HG03060 (cell line): ENCODE results near the gene TMEM63A.
"Not testable (repeated sequence)": the region's sequence is repeated elsewhere in the genome, so short reads cannot be mapped to it uniquely, and the experiment has no call there.

ENCODE experiments used
- ATAC-seq: cut with Tn5 transposase; IDR thresholded peaks from one replicate; pipeline ENCODE4 v1.9.1; 2021; ENCODE audit warnings: low read depth, moderate number of reproducible peaks; ENCODE audit not compliant: unreplicated experiment

Gene TMEM63A

DNA sequence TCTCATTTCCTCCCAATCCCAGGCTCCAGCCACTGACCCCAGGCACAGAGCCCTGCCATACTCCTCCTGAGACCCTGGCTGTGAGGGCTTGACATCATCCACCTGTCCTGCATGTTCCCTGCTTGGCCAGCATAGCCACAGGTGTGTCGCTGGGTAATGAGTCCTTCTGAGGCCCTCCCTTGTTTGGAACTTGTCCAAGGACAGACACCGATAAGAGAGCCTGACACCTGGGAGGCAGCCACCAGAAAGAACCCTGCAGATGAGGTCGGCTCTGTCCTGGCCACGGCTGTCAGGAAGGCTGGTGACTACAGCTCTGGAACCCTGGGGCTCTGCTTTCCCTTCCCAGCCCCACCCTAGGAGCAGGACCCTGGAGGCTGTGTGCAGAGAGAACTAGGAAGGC lies 34.6 kb downstream of the TMEM63A start:
- no peak for ATAC-seq

- no peak for ATAC-seq
These were observed 35.6 kb downstream of the TMEM63A start for GRCh38 chr1:225846331-225847310.

GRCh38 chr1:225845571-225846259 lies 36.5 kb downstream of the TMEM63A start:
- ATAC-seq = no peak

DNA sequence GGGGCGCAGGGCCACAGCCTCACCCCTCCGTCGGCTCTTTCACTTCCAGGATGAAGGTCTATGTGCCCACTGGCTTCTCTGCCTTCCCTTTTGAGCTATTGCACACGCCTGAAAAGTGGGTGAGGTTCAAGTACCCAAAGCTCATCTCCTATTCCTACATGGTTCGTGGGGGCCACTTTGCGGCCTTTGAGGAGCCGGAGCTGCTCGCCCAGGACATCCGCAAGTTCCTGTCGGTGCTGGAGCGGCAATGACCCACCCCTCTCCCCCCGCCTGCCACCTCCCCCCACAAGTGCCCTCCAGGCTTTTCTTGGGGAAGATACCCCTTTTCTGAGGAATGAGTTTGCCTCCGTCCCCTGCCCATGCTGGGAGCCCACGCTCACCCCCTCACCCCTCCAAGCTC lies 37.1 kb downstream of the TMEM63A start:
- no peak for ATAC-seq

DNA sequence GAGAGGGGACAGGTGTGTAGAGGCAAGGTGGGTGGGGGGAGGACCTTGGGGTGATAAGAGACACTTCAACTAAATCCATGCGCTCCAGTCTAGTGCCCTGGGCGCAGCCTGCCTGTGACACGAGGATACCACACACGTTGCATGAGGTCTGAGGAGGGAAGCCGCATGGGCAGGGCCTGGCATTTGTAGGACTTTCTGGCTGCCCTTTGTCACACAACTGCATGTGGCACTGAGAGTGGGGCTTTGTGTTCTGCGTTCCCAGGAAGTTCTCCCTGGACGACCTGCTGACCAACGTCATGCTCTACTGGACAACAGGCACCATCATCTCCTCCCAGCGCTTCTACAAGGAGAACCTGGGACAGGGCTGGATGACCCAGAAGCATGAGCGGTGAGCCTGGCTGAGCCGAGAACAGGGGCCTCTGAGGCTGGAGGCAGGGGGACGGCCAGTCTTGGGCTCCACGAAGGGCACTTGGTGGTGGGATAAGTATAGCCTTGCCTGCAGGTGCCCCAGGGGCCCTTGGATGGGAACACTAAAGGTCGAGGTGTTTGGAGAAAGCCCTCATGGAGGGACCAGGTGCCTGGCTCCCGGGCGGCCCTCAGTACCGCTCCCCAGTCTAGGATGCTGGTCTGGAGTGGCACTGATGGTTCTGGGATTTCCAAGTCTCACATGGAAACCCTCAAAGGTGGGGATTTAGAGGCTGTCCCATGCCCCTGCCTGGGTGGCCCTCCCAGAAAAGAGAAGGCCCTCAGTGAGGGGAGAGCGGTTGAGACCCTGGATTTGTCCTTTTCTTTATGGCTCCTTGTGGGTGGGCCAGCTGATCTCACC lies 37.7 kb downstream of the TMEM63A start:
- no peak for ATAC-seq

- ATAC-seq = no peak
These were observed 38.8 kb downstream of the TMEM63A start for GRCh38 chr1:225843426-225843795.

GRCh38 chr1:225842788-225843425 lies 39.3 kb downstream of the TMEM63A start:
- ATAC-seq = no peak

GRCh38 chr1:225842074-225842473 lies 40.1 kb downstream of the TMEM63A start:
- ATAC-seq = no peak

GRCh38 chr1:225840713-225841112 lies 41.5 kb downstream of the TMEM63A start:
- ATAC-seq = no peak

DNA sequence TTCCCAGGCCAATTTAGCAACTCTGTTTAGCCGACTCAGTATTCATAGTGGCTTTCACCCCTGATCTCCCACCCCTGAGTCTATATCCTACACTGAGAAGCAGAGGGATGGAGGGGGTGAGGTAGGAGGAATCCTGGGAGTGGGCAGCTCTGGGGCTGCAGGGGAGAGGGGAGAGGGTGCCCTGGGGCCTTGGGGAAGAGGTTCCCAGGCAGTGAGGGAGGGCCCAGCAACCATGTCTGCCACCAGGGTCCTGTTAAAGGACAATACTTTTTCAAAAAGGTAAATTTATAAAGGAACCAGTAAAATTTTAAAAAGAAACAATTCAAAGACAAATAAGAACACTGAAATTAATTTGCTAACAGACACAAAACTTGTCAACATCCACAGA lies 42.0 kb downstream of the TMEM63A start:
- no peak for ATAC-seq

DNA sequence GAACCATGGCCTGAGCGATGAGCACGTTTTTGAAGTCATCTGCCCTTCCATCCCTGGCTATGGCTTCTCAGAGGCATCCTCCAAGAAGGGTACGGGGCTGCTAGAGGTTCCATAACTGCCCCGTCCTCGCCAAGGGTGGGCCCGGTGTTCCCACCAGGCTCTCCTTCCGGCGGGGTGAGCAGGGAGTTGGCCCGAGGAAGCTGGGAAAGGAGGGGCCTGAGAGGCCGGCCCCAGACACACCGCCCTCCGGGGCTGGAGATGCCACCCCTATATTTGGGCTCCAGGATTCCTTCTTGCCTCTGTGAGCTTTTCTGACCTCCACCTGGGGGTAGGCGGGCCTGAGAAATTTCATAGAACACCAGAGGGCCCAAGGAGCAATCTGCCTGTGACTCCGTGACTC lies 43.4 kb downstream of the TMEM63A start:
- no peak for ATAC-seq

DNA sequence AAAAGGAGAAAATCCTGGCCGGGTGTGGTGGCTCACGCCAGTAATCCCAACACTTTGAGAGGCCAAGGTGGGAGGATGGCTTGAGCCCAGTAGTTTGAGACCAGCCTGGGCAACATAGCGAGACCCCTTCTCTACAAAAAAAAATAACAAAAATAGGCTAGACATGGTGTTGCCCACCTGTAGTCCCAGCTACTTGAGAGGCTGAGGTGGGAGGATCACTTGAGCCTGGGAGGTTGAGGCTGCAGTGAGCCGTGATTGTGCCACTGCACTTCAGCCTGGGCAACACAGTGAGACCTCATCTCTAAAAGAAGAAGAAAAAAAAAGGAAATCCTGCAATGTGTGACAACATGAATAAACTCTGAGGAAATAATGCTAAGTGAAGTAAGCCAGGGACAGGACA lies 45.9 kb downstream of the TMEM63A start:
- ATAC-seq = not testable (repeated sequence)

DNA sequence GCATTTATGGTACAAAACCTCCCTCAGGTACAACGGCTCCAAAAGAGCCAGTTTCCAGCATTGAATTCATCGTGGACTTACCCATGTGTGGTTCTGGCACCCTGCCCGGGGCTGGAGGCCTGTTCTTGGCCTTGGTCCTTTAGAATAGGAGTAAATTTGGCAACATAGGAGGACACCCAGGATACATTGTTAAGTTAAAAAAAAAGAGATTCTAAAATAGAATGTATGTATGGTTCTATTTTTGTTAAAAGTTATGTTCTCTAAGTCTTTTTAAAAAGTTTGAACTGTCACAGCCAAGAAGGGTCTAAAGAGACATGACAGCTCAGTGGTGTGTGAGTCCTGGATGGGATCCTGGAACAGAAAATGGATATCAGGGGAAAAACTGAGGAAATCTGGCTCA lies 46.3 kb downstream of the TMEM63A start:
- no peak for ATAC-seq

- ATAC-seq = no peak
These were observed 47.5 kb downstream of the TMEM63A start for GRCh38 chr1:225834417-225835329.

DNA sequence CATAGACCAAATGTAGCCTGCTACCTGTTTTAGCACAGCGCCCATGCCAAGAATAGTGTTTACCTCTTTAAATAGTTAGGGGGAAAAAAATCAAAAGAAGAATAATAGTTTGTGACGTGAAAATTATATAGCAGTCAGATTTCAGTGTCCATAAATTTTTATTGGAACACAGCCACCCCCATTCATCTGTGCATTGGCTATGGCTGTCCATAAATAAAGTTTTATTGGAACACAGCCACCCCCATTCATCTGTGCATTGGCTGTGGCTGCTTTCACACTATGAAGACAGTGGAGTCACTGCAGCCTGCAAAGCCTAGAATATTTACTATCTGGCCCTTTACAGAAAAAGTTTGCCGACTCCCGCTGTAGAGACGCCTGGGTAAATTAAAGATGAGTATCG lies 51.3 kb downstream of the TMEM63A start:
- no peak for ATAC-seq

DNA sequence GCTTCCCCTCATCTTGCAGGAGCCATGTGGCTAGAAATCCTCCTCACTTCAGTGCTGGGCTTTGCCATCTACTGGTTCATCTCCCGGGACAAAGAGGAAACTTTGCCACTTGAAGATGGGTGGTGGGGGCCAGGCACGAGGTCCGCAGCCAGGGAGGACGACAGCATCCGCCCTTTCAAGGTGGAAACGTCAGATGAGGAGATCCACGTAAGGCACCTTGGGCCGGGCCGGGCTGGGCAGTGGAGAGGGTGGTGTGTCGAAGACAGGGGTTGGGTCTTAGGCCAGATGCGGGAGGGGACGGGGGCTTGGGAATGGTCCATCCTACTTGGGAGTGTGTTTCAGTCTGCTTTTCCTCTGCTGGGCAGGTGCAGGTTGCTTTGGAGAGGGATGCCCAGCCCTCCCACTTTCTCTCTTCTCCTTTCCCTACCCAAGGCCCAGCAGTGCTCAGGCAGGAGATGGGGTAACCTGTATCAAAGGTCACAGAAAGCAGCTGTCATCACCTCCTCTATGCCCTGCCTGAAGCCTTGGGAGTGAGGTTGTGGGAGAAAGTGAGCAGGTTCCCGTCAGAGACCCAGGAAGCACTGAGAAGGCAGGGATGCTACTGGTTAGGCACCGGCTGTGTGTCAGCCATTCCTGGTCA lies 53.4 kb downstream of the TMEM63A start:
- ATAC-seq = no peak

GRCh38 chr1:225827076-225827475 lies 55.1 kb downstream of the TMEM63A start:
- no peak for ATAC-seq

DNA sequence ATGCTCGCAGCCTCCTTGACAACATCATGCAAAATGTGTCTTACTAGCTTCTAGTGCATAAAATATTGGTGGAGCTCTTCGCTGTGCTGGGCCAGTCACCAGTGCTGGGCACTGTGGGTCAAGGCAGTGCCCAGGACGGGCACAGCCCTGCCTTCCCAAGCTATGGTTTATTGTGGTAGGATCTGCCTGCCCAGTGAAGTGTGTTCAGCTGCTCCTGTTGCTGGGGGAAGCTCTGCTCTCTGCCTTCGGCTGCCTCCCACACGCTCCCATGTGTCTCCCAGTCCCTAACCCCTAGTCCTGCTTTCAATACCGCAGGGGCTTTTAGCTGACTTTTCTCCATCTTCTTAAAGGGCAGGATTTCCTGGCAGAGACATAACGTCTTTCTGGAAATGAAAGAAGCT lies 56.6 kb downstream of the TMEM63A start:
- ATAC-seq = no peak

GRCh38 chr1:225825078-225825477 lies 57.1 kb downstream of the TMEM63A start:
- ATAC-seq = no peak
